GM18907 (cell line): Measurements from ENCODE around the gene PEX5L.
A peak's percentile ranks its signal among the peaks of the same experiment; 100 is the strongest.

Experiments
- ATAC-seq: cut with Tn5 transposase; IDR thresholded peaks from one replicate; pipeline ENCODE4 v1.9.1; 2021; ENCODE audit warnings: mild to moderate bottlenecking, moderate library complexity; ENCODE audit not compliant: unreplicated experiment

Gene PEX5L

GRCh38 chr3:179957264-179957845 is 79.4 kb downstream of the PEX5L start:
- ATAC-seq = peak; percentile 20

DNA sequence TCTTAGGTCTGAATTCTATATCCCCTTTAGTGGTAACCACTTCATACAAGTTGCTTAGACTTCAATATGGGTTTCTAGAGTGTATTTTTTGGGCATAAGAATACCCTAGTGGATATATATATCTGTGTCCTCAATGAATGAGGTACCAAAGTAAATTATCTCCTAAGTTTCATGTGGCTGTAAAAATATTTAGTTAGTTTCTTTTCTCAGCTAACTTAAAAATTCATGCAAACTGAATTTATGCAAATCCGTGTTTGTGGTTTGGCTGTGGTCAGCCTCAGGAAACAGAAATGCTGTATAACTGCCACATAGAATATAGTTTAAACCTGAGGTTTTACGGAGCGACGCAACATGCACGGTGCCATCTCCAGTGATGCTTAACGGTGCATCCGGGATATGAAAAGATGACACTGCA is 80.3 kb downstream of the PEX5L start:
- ATAC-seq = peak; percentile 88

- ATAC-seq = no peak
Observed at GRCh38 chr3:179955809-179956208, 80.9 kb downstream of the PEX5L start.

- ATAC-seq = no peak
Observed at GRCh38 chr3:179955286-179955685, 81.5 kb downstream of the PEX5L start.

DNA sequence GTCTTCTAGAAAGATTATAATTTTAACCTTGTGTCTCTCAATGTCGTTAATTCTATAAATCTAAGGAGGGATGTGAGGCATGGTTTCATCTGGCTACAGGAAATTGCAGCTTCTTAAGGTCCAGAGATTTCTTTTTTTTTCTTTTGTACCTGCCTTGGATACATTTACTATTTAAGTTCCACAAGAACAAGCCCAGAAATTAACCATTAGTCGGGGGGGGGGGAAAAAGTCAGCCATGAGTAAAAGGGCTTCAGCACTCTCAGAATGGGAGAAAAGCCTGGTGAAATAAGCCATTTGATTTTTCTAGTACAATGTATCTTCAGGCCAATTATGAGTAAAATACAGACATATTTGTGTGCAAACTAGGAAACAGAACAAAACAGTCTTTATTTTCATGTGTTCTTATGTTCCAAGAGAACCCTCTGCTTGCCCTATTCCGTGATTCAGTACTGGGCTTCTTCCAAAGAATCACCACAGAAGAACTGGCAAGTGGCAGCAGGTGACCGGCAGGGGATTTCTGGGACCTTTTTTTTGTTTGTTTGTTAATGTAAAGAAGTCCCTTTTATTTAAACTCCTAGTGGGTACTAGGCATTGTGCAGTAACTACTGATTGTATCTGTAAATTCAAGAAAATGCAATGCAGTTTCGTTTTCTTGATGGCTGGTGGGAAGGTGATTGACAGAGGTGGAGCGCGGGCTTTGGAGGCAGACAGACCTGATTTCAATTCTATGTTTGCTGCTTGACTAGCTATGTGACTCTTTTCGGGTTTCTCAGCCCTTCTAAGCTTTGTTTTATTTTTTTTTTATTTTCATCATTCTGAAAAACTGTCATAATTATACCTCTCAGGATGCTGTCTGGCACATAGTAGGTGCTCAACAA is 82.5 kb downstream of the PEX5L start:
- ATAC-seq = no peak

DNA sequence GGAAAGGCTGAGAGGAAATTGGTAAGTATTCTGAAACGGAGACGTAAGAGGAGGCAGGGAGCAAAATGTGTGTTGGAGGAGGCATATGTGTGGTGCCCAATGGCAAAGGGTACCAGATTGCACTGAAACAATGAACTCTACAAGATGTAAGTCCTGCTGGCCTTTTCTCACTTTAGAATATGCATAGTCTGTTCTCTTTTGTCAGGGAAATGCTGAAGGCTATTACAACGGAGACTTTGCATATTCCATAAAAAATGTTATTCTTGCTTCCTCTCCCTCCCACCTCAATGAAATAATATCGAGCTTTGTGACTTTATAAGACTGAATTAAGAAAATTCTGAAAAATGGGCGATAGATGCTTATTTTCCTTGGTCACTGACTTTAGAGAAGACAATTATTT is 85.9 kb downstream of the PEX5L start:
- no peak for ATAC-seq

GRCh38 chr3:179949869-179950268 is 86.9 kb downstream of the PEX5L start:
- ATAC-seq = peak; percentile 23

- ATAC-seq = peak; percentile 84
Observed at GRCh38 chr3:179949412-179949811, 87.3 kb downstream of the PEX5L start.

DNA sequence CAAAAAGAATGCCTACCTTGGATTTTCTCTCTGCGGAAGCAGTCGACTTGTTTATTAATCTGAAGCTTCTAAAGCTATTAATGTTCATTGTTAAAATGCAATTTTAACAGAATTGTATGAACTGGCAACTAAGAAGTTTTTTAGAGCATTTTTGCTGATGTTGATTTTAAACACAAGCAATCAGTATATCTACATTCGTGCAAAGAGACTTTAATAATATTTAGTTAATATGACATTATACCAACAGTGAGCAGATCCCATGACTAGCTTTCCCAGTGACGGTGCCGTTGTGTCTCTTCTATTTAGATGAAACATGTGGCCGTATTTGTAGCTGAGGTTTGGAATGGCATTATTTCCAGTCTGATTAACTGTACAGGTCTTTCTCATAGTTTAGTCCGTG is 88.0 kb downstream of the PEX5L start:
- ATAC-seq = no peak

GRCh38 chr3:179945569-179945968 is 91.2 kb downstream of the PEX5L start:
- ATAC-seq = no peak

- no peak for ATAC-seq
Observed at GRCh38 chr3:179943117-179943880, 93.4 kb downstream of the PEX5L start.

- no peak for ATAC-seq
Observed at GRCh38 chr3:179942553-179943075, 94.1 kb downstream of the PEX5L start.

GRCh38 chr3:179935710-179936109 is 101.0 kb downstream of the PEX5L start:
- no peak for ATAC-seq

DNA sequence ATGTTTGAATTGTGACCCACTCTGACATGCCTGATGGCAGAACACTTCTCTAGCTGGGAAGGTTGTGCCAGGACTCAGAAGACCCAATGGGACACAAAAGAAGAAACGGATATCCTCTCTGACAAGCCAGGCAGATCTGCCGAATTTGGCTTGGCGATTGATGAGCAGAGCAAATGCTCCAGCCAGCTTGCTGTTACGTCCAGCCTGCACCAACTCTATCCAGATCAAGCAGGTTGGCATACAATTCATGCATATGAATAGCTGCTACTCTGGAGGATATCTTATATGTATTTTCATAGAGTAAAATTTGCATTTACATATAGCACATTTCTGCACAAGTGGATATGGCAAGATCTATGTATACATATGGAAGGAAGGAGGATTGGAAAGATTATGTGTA is 102.8 kb downstream of the PEX5L start:
- no peak for ATAC-seq

- ATAC-seq = no peak
Observed at GRCh38 chr3:179933080-179933479, 103.7 kb downstream of the PEX5L start.

DNA sequence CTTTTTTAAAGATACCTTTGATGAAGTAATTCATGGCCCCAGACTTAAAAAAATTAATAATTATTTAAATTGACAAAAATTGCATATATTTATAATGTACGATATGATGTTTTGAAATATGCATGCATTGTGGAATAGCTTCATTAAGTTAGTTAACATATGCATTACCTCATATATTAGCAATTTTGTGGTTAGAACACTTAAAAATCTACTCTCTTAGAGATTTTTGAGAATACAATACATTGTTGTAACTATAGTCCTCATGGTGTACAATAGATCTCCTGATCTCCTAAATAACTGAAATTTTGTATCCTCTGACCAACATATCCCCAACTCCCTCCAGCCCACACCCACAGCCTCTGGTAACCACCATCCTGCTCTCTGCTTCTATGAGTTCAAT is 104.1 kb downstream of the PEX5L start:
- ATAC-seq = no peak

- peak; percentile 62 for ATAC-seq
Observed at GRCh38 chr3:179929091-179929529, 107.6 kb downstream of the PEX5L start.

- ATAC-seq = no peak
Observed at GRCh38 chr3:179927191-179927590, 109.5 kb downstream of the PEX5L start.

- ATAC-seq = no peak
Observed at GRCh38 chr3:179921951-179922350, 114.8 kb downstream of the PEX5L start.

DNA sequence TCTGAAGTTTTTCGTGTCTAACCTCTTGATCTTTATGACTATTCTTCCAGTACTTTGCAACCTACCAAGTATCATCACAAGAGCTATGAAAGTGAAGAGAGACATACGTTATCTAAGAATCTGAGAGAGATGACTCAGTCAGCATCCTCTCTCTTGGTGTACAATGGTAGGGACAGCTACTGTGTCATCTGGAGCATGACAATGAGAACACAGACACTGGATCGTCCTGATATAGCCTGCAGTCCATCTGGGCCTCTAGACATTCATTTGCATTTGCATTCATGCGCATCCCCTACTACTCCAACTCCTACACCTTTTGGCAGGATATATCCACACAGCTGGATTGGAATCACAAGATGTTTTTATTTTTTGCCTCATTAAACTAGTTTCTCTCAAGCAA is 115.2 kb downstream of the PEX5L start:
- ATAC-seq = peak; percentile 91

GRCh38 chr3:179907784-179908482 is 128.8 kb downstream of the PEX5L start:
- ATAC-seq = no peak
